ENCODE measurements around the gene VAMP4.
"Not testable (repeated sequence)": the region's sequence is repeated elsewhere in the genome, so short reads cannot be mapped to it uniquely, and the experiment has no call there.

Gene VAMP4

GRCh38 chr1:171748651-171749050 lies 6.8 kb upstream of the VAMP4 start:
- no peak for DNase-seq

- DNase-seq, result no peak
Measured at GRCh38 chr1:171744986-171745385, 3.1 kb upstream of the VAMP4 start.

DNA sequence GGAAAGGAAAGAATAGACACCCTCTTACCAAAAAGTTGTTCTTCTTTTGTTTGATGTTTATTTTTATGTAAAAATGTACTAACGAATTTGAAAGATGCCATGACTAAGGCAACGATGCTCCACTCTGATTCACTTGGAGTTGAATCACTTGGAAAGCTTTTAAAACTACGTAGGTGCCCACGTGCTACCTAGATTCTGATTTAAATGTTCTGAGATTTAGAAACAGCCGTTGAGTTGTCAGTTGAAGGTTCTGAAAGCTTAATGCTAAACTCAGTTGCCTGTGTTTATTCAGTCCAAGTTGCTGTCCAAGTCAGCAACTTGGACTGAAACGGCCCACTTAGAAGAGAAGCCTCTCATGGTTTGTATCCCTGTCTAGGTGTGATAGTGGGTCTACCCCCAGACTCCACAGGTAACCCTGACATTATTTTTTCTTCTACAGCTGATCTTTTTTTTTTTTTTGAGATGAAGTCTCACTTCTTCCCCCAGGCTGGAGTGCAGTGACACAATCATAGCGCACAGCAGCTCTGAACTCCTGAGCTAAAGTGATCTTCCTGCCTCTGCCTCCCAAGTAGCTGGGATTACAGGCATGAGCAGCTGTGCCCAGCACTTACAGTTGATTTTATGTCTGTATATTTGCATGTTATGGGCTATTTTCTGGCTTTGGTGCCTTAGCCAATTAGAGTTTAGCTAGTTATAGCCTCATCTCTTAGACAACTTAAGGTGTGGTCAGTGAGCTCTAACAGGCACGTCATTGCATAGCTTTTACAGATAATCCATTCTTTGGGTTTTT lies 1.4 kb upstream of the VAMP4 start:
- DNase-seq, result no peak

- peak in 1 of 2 experiments; percentile 70 for DNase-seq
Measured at GRCh38 chr1:171742577-171742922, 685 bp upstream of the VAMP4 start.

- DNase-seq, result peak; percentile 35 to 65
Measured at GRCh38 chr1:171740987-171741871, 636 bp downstream of the VAMP4 start.

DNA sequence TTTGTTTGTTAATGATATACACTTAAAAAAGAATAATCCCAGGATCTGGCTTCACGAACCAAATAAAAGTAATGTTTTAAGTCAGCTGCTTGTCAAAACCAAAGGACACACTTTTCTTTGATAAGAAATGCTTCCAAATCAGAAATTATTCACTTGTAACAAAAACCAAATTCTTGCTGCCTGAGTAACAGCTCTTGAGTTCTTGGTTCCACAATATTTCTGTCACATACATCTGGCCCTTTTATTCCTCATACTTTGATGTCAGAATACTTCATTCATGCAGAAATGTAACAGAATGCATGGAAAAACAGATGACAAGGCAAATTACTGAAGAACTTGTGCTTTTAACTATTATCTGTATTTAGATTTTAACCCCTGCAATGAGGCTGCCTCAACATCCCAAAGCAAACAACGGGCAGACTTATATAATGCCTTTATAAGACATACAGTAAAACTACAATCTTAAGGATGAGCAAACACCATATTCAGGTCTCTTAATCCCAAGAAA lies 1.5 kb downstream of the VAMP4 start:
- no peak for DNase-seq

- DNase-seq, result no peak
Measured at GRCh38 chr1:171739656-171740055, 2.2 kb downstream of the VAMP4 start.

- DNase-seq, result no peak
Measured at GRCh38 chr1:171738911-171739310, 3.0 kb downstream of the VAMP4 start.

DNA sequence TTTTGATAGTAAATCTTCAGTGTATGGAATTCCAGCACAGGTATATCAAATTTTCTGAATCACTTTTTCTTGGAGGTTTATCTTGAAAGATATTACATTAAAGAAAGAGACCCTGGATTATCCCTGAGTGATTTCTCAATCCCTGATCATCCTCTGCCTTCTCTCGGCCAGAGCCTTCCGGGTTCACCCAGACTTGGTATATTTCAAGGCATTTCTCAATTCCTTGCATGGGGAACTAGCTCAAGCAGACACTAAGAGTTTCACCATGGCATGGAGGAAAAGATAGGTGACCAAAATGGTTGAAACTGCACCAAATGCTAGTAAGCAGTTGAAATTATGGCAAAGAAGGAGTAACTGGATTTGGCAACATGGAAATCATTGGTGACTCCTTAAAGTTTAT lies 5.7 kb downstream of the VAMP4 start:
- no peak for DNase-seq

GRCh38 chr1:171730052-171730451 lies 11.8 kb downstream of the VAMP4 start:
- no peak for DNase-seq

GRCh38 chr1:171727778-171728177 lies 14.1 kb downstream of the VAMP4 start:
- no peak for DNase-seq

DNA sequence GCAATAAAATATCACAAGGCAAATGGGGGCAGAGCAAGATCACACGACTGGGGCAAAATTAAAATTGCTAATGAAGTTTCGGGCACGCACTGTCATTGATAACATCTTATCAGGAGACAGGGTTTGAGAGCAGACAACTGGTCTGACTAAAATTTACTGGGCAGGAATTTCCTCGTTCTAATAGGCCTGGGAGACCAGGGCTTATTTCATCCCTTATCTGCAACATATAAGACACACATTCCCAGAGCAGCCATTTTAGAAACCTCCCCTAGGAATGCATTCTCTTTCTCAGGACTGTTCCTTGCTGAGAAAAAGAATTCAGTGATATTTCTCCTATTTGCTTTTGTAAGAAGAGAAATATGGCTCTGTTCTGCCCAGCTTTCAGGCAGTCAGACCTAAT lies 18.7 kb downstream of the VAMP4 start:
- DNase-seq, result not testable (repeated sequence)

GRCh38 chr1:171718848-171719247 lies 23.0 kb downstream of the VAMP4 start:
- no peak for DNase-seq

GRCh38 chr1:171718216-171718615 lies 23.6 kb downstream of the VAMP4 start:
- DNase-seq, result no peak

- DNase-seq, result no peak
Measured at GRCh38 chr1:171717062-171717718, 24.7 kb downstream of the VAMP4 start.

GRCh38 chr1:171716616-171717015 lies 25.2 kb downstream of the VAMP4 start:
- DNase-seq, result no peak

DNA sequence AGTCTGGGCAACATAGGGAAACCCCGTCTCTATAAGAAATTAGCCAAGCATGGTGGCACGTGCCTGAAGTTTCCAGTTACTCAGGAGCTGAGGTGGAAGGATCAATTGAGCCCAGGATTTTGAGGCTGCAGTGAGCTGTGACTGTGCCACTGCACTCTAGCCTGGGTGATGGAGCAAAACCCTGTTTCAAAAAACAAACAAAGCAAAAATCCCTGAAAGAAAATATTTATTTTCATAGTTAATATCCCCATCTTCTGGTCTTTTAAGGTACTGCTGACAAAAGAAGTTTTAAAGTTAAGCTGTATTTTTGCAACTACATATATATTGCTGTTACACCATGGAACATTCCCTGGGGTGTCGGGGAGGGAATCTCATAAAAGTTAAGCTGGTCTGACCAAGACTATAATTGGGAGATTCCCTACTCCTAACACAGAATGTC lies 26.0 kb downstream of the VAMP4 start:
- peak; percentile 39 to 49 for DNase-seq

DNA sequence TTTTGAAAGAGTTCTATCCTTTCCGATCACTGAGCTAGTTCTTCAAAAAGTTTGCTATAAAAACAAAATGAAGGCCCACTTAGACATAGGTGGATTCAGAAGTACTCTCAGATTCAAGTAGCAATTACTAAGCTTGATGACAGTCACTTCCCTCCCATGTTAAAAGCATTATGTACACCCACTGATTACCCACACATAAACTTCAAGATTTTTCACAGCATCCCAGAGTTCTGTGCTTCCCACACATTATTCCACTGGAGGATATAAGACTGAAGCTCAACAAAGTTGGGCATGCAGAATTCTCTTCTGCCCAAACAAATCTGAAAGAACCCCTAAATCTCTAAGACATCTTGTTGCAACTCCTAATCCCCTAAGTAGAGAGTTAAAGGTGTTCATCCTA lies 29.5 kb downstream of the VAMP4 start:
- no peak for DNase-seq

- no peak for DNase-seq
Measured at GRCh38 chr1:171711643-171712042, 30.2 kb downstream of the VAMP4 start.

DNA sequence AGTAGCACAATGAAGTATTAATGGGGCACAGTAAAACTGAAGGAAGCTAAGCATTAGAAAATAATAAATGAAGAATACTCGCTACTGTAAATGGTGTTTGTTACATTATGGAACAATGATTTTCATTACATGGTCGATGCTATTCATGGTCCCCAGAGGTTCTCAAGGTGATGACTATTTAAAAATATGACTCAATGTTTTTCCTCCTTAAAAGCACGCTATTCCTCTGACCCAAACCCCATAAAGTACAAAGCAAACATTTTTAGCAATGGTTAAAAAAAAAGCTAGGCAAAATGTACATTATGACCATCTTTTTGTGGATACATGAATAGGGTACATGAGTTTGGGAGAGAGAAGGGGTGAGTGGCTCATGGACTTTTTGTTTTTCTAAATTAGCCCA lies 34.3 kb downstream of the VAMP4 start:
- DNase-seq, result no peak

- DNase-seq, result no peak
Measured at GRCh38 chr1:171702598-171702997, 39.3 kb downstream of the VAMP4 start.

- DNase-seq, result no peak
Measured at GRCh38 chr1:171699531-171699930, 42.3 kb downstream of the VAMP4 start.

GRCh38 chr1:171695772-171696171 lies 46.1 kb downstream of the VAMP4 start:
- DNase-seq, result not testable (repeated sequence)

All from Kasumi-1 (cell line).